ENCODE measurements around the gene SLC6A7.
A peak's percentile ranks its signal among the peaks of the same experiment; 100 is the strongest.

The SLC6A7 gene

DNA sequence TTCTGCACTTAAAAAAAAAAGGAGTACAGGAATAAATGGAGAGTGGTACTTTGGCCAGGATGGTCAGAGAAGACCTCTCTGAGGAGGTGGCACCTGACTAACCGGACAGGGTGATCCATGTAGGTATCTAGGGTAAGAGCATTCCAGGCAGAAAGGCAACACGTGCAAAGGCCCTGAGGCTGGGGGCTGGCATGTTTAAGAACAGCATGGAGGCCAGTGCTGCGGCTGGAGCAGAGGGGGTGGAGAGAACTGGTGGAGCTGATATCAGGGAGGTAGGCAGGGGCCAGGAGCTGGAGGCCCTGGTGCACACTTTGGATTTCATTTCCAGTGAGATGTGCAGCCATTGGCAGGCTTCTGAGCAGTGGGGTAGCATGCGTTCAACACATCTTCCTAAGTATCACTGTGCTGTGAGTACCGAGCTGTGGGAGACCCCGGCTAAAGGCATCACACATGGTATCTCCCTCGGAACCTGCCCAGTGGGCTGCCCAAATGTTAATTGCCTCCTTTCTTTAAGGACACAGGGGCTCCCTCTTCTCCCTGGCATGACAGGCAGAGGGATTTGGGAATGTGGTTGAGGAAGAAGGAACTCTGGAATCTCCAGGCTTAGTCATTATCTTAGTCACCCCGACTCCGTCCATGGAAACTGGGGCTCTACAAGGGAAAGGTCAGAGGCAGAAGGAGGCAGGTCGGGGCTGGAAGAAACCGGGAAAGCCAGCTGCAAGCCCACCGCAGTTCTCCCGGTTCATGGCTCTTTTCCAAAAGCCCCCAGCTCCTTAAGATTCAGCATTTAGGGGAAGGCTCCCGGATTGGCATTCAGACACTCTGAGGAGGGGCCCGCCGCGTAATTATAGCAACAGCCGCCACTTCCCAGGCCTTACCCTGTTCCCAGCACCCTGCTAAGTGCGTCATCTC is 18.6 kb downstream of the SLC6A7 start:
- TF ChIP-seq, protein P1, sequence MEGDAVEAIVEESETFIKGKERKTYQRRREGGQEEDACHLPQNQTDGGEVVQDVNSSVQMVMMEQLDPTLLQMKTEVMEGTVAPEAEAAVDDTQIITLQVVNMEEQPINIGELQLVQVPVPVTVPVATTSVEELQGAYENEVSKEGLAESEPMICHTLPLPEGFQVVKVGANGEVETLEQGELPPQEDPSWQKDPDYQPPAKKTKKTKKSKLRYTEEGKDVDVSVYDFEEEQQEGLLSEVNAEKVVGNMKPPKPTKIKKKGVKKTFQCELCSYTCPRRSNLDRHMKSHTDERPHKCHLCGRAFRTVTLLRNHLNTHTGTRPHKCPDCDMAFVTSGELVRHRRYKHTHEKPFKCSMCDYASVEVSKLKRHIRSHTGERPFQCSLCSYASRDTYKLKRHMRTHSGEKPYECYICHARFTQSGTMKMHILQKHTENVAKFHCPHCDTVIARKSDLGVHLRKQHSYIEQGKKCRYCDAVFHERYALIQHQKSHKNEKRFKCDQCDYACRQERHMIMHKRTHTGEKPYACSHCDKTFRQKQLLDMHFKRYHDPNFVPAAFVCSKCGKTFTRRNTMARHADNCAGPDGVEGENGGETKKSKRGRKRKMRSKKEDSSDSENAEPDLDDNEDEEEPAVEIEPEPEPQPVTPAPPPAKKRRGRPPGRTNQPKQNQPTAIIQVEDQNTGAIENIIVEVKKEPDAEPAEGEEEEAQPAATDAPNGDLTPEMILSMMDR (IDR thresholded peaks at IDR 0.05; ENCODE audit: insufficient read depth, low read depth, low read length, missing control alignments): no peak
- H3K4me3 ChIP-seq (ENCODE audit: low read length): no peak overlapping the region
- peak; percentile 85 for DNase-seq (ENCODE audit: low read depth)

DNA sequence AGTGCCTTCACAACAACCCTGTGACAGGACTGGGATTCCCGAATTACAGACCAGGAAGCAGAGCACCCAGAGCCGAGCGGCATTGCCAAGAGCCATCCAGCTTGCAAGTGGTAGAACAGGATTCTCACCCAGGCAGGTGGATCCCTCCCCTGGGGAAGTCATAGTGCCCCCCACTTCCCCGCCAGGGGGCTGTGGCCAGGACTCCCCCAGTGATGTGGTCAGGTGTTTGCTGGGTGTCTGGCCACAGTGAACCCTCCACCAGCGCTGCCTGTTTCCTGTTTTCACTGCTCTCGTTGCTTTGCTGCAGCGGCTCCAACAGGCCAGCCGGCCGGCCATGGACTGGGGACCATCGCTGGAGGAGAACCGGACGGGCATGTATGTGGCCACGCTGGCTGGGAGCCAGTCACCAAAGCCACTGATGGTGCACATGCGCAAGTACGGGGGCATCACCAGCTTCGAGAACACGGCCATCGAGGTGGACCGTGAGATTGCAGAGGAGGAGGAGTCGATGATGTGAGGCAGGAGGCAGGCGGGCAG is 19.3 kb downstream of the SLC6A7 start:
- TF ChIP-seq, protein P1 (IDR thresholded peaks at IDR 0.05; ENCODE audit: insufficient read depth, low read depth, low read length, missing control alignments): no peak
- DNase-seq (ENCODE audit: low read depth): peak; percentile 95

DNA sequence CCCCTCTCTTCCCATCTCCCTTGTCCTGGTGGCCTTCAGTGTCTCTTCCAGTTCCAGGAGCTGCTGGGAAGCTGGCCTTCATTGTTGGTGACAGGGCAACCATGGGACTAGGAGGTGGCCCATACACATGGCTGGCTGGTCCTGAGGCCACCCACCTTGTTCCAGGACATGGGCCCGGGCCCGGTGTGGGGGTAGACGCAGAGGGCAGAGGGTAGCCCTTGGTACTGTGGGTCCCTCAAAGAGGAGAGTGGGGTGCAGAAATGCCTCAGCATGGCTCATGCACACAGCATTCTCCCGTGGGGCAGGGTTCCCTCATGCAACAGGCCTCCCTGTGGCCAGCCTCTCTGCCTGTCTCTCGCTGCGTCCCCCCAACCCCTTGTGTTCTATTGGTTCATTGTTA is 20.8 kb downstream of the SLC6A7 start:
- DNase-seq (ENCODE audit: low read depth): no peak
- TF ChIP-seq, protein P1 (IDR thresholded peaks at IDR 0.05; ENCODE audit: insufficient read depth, low read depth, low read length, missing control alignments): no peak
- no peak overlapping the region for H3K4me3 ChIP-seq (ENCODE audit: low read length)

More for the DNA sequence above, 19.3 kb downstream of the SLC6A7 start:
- H3K4me3 ChIP-seq (ENCODE audit: low read length): no peak overlapping the region

DNA sequence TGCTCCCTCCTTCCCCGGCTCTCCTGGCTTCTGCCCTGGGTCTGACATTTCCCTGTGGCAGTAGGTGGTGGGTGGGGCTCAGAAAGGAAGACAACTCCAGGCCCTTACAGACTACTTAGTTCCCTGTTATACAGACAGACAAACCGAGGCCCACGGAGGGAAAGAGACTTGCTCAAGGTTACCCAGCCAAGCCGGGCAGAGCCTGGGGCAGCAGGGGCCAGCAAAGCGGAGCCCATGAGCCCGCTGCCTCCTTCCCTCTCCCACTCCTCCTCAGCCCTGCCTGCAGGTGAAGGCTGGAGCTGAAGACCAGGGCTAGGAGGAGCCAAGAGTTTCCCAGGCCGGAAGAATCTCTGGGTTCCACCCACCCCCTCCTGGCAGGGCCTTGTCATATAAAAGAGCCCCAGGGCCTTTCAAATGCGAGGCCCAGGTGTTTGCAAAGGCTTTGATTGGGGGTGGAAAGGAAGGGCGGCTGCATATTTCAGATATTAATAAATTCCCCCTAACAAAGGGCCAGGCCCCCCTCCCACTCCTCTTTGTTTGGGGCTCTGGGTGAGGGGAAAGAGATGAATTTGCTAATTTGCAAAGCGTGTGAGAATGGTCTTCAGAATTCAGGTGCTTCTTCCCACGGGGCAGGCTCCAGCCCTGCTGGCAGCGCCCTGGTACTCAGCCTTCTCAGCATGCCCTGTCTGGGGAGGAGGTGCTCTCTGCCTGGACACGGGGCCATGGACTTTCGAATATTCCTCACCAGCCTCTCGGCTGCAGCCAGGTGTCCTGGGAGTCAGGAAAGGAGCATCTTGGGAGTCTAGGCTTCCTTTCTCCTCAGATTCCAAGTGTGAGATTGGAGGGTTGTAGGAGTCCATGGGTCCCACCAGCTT is 21.5 kb downstream of the SLC6A7 start:
- TF ChIP-seq, protein P1 (IDR thresholded peaks at IDR 0.05; ENCODE audit: insufficient read depth, low read depth, low read length, missing control alignments): no peak
- H3K4me3 ChIP-seq (ENCODE audit: low read length): no peak overlapping the region
- peak; percentile 39 for DNase-seq (ENCODE audit: low read depth)

DNA sequence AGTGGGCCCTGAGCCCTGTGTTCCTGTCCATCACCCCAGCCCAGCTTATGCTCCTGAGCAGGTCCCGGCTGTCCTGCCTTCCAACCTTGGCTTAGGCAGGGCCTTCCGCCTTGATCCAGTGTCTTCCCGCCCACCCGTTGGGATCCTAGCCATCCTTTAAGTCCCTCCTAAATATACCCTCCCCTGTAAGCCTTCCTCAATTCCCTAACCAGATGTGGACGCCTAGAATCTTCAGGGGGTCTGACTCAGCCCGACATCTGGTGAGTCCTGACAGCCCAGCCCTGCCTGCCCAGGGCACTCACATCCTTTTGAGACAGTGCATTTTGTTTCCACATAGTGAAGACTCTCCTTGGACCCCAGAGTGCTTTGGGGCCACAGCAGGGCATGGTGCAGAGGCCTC is 23.7 kb downstream of the SLC6A7 start:
- TF ChIP-seq, protein P1 (IDR thresholded peaks at IDR 0.05; ENCODE audit: insufficient read depth, low read depth, low read length, missing control alignments): no peak
- no peak overlapping the region for H3K4me3 ChIP-seq (ENCODE audit: low read length)
- no peak for DNase-seq (ENCODE audit: low read depth)

DNA sequence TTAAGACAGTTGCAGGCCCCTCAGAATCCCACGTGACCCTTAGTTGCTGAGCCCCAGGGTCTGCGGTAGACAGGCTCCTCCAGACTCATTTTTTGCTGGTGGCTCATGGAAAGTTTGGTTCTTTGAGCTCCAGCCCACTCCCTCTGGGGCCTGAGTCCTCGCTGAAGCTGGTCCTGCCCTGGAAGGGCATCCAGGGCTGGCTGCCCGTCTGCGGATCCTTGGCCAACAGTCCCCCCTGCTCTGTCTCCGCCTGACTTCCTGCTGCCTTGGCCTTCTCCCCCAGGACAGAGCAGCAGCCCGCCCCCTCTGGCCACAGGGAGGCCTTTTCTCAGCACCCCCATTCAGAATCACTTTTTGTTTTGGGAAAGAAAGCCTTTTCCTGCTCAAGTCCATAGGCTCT is 24.4 kb downstream of the SLC6A7 start:
- no peak overlapping the region for H3K4me3 ChIP-seq (ENCODE audit: low read length)
- TF ChIP-seq, protein P1 (IDR thresholded peaks at IDR 0.05; ENCODE audit: insufficient read depth, low read depth, low read length, missing control alignments): no peak
- DNase-seq (ENCODE audit: low read depth): no peak

All from epithelial cell of esophagus (primary cell).